HG02973 (cell line): Measurements from ENCODE around the gene EEFSEC.

Experiments
- ATAC-seq: cut with Tn5 transposase; IDR thresholded peaks from one replicate; pipeline ENCODE4 v1.9.1; 2021; ENCODE audit warnings: moderate library complexity; ENCODE audit not compliant: unreplicated experiment

EEFSEC gene

DNA sequence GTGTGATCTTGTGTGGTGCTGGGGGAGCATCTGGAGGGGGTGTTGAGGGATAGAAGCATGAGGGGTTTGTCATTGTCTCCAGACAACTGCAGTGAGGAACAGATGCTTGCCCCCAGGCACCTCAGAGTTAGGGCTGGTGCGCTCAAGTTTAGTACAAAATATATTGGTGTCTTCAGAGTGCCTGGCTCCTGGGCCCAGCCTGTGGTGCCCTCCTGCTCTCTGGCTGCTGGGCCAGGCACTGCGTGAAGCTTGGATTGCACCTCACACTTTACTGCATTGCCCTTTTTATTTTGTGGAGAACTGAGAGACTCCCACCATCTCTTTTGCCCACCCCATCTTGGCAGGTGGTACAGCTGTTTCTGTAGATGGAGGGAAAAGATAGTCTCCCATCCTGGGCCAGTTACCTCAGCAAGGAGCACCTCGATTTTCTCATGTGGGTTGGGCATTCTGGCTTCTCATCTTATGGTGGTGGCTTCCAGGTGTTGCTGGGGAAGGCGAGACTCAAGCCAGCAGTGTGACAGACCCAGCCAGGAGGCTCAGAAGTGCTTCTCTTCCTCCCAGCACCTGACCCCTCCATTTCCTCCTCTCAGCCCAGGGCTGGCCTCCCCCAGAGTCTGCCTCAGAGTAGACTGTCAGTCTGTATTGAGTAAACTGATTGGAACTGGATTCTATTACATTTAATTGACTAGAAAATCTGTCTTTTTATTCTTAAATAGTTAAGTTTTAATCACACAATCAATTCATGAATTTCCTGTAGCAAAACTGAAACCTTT is 173.0 kb downstream of the EEFSEC start:
- no peak for ATAC-seq

DNA sequence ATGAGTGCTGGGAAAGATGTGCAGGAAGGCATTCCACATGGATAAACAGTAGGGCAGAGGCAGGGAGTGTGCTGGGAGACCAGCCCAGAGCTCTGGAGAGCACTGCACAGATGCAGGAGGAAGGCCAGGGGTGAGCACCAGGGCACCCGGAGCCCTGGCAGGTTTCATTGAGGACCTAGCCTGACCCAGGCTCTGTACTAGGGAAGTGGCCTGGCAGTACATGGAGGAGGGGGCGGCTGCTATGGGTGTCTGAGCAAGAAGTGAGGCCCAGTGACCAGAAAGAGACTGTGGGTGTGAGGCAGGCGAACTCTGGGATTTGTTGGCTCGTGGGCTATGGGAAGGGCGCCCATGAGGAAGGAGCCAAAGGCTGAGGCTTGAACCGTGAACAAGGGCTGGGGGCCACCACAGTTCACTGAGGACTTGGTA is 174.3 kb downstream of the EEFSEC start:
- ATAC-seq: no peak

DNA sequence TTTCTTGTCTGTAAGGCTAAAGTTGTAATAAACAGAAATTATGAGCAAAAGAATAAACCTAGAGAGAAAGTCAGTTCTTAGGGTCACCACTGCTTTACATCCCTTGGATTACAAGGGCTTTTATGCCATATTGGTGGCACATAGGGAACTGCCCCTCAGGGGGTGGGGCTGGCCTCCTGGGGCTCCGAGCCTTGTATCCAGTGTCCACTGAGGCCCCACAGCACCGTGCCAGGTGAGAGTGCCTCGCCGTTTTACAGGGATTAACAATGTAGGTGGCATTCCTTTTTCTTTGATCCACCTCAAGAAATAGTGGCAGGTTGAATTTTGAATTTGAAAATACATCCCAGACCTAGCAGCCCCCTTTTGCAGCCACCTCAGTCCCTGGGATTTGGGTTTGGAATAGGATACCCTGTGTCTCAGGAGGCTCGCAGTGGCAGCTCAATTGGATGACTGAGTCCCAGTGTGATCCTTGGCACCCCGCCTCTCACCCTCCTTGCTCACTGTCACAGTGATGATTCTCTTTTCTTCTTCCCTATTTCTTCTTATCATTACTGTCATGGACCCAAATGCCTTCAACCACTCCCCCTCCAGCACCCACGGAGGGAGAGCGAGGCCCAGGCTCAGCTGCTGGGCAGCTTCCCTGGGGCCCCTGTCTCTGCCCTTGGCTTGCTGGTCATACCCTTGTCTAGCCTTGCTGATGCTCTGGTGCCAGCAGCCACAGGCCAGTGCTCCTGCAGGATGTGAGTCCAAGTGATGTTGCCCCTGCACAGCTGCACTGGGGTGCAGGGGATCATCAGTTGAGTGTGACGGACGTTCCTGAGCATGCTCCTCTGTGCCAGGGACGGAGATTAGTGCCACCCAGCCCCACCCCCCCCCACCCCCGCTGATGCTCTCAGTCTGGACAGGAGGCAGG is 175.5 kb downstream of the EEFSEC start:
- no peak for ATAC-seq

DNA sequence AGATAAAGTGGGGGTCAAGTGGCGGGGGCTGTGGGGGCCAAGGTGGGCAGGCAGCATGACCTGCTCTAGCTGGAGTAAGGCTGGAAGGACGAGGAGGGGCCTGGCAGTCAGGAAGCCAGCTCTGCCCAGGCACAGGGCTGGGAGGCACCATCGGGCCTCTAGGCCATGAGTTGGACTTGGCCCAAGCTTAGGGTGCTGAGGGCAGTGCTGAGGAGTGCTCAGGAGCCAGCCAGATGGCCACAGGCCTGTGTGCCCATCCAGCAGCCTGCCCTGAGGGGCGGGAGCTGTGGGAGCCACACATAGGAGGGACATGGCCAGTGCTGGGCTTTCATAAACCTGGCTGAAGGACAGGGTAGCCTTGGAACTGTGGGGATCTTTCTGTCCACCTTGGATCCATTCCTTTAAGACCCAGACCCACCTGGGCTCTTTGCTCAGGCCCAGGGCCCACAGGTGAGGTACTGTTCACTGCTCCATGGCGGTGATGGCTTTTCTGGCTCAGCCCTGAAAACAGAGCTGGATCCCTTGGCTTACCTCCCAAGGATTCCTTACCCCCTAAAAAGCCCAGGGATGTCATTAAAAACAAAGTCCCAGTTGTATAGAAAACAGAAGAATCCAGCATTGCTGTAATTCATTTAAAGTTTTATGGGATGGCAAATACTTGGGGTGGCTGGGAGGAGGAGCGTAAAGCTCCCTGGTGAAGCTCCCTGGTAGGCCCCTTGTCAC is 176.4 kb downstream of the EEFSEC start:
- ATAC-seq: no peak

DNA sequence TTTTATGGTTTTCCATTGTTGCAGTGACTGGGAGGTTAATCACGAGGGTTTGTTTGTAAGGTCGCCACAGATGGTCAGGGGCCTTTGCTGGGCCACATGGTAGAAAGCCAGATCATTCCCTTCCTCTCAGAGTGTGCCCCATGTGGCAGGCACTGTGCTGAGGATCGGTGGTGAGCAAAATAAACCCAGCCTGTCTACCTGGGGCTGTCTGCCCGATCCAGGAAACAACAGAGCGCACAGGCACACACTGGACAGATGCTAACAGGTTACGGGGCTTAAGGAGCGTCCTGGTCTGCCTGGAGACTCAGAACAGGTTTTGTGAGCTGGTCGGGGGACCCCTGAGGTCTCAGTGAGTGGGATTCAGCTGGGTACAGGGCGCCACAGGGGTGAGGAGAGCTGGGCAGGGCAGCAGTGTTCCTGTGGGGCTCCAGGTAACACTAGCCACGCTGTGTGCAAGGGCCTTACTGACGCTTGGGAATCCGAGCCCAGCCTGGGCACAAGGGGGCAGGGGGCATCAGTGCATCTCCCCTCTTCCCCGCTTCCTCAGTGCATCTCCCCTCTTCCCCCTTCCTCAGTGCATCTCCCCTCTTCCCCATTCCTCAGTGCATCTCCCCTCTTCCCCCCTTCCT is 177.0 kb downstream of the EEFSEC start:
- ATAC-seq: no peak

DNA sequence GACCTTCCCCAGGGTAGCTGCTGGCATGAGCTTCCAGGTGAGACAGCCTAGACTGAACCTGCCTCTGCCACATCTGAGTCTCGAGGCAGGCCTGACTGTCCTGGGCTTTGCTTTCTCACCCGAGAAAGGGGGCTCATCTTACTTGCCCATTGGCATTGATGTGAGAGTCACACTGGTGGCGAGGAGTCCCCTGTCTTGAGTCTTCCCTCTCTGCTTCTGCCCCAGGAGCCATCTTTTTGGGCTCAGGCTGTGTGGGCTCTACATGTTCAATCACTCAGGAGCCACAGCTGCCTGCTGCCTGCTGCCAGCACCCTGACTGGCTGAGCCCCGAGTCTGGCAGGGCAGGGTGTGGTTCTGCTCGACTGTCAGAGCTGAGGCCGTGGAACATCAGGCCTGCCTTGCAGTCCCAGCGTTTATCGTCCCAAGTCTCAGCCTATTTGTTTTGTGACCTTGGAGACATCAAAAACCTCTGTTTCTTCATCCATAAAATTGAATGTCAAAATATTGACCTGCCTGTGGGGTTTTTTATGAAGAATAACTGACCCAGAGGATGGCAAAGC is 180.9 kb downstream of the EEFSEC start:
- ATAC-seq: no peak

DNA sequence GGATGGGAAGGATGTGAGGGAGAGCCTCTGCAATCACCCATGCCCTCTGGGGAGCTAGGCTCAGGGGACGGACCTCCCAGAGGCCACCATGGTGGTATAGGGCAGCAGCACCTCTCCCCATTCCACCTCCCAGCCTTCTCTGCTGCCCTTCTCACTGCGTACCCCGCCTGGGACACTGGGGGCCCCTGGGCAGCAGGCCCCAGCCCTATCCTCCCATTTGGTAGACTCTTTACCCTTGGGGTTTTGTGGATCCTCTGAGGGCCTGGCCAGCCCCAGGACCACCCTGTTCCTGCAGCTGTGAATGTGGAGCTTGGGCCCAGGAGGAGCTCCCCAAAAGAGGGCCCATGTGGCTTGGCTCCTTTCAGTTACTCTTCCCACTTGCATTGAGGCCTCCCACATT is 181.5 kb downstream of the EEFSEC start:
- no peak for ATAC-seq

DNA sequence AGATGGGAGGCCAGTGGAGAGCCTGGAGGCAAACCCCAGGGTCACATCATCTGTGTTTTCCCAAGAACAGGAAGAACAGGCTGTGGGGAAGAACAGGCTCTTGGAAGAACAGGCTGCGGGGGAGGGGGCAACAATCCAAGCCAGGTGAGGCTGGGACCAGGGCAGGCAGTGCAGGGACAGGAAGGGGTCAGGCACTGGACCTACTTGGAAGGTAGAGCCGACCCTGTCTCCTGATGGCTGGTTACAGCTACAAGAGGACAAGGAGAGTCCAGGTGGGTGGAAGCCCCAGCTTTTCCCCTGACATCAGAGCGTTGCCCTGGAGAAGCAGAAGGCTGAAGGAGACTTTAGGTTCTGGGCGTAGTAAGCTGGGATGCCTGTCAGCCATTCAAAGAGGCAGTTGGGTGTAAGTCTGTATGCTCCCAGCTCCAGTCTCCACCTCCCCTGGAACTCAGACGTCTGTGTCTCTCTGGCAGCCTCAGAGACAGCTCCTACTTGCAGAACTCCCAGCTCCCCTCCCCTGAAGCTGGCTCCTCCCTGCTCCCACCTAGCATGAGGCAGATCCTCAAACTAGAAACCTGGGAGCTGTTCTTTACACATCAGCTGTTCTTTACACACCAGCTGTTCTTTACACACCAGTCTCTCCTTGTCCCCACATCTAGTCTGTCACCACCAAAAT is 182.5 kb downstream of the EEFSEC start:
- ATAC-seq: no peak

DNA sequence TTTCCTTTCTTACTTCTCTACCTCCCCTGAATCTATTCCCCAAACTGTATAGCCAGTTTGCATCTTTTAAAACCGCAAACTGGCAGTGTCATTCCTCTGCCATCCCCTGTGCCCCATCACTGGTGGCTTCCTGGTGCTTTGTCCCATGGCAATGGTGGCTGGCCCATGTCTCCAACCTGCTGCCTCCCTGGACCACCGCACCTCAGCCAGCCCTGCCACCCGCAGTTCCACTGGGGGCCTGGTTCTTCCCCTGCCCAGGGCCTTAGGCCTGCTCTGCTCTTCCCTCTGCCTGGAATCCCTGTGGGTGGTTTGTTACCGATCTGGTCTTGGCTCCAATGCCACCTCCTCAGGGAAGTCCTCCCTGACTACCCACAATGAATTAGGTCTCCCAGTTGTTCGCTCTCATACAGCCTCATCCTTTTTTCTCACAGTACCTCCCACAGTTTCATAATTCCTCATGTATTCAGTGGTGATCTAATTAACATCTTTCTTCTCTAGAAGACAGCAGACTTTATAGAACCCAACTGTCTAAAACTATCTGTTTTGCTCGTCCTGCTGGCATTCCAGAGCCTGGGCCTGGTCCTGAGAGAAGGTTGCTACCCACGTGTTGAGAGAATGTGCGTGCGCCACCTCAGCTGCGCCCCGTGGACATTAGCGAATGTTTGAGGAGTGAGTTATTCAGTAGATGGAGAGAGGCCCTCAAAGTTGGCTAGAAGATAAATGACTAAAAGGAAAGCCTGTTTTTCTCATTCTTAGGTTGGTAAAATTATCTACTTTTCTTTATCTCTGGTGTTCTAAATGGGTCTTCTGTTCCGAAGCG is 183.3 kb downstream of the EEFSEC start:
- ATAC-seq: no peak

DNA sequence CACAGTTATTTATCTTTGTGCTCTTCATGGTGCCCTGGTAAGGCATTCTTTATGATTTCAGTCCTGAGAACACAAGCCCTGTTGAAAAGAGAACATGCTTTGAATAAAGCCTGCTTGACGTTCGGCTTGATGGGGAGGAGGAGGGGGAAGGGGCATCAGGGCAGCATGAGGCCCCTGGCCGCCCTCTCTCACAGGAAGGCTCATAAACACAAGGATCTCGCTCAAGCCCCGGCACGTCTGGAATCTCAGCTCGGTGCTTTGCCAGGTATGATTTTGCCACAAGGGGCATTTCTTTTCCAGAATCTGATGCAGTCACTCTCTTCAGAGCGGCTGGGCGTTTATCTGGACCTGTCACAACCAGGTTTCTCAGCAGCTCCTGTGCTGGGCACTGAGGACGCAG is 184.0 kb downstream of the EEFSEC start:
- no peak for ATAC-seq

DNA sequence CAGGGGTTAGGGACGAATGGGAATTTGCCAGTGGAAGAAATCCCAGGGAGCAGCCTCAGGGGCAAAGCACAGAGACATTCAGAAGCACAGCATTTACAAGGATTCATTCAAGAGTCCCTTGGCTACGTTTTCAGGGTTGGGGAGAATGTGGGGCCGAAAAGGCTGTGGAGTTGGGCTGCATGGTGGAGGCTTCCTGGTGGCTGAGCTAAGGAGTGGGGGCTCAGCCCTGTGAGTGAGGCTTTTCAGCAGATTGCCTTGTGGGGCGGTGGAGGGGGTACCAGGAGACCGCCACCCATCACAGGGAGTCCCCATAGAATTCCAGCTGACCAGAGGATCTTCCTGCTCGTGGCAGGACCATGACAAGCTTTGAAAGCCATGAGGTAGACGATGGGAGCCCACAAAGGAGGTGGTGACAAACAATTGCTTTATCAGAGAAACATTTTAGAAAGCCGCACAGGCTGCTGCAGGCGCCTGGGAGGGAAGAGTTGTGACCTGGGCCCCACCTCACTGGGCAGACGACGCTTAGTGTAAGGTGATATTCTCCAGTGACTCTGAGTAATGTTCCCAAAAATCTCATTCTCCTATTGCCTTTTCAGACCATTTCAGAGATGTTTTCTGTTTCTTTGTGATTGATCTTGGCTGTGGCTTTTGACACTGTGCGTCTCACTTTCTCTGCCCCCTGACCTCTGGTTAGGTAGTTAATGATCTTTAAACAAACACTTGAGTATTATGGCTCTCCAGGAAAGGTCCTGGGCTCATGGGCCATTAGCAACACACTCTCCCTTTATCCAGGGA is 185.5 kb downstream of the EEFSEC start:
- no peak for ATAC-seq

DNA sequence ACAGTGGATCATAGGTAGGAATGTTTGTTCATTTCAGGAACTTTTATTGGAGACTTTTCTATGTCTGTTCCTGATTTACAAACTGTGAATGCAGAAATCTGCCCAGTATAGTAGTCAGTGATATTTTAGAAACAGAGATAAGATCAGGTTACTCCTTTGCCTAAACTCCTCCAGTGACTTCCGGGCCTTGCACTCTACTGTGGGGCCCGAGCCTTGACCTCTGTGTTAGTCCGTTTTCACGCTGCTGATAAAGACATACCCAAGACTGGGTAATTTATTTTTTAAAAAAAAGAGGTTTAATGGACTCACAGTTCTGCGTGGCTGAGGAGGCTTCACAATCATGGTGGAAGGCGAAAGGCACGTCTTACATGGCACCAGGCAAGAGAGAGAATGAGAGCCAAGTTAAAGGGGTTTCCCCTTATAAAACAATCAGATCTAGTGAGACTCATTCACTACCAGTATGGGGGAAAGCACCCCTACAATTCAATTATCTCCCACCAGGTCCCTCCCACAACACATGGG is 186.3 kb downstream of the EEFSEC start:
- no peak for ATAC-seq

DNA sequence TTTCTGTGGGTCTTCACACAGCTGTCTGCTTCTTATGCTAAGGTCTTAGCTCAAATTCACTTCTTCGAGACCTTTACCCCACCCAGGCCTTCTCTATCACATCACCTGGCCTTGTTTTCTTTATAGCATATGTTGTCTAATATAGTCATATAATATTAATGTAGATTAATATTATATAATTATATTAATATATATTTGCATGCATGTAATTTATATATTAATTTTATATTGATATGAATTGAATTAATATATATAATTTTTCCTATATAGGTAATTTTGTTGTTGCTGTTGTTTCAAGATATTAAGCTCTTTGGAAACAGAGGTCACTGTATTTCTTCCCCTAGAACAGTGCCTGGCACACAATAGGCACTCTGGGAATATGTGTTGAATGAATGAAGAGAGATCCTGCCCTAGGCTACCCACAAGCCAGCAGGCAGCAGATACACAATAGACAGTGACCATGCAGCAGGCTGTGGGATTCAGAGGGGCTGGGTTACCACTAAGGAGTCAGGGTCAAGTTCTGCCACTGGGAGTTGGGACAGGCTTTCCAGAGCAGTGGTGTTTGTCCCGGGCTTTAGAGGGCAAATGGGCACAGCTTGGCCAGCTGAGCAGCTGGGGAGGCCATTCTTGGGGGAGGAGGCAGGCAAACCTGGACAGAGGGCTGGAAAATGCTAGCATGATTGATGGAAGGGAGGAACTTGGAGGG is 187.1 kb downstream of the EEFSEC start:
- ATAC-seq: no peak

DNA sequence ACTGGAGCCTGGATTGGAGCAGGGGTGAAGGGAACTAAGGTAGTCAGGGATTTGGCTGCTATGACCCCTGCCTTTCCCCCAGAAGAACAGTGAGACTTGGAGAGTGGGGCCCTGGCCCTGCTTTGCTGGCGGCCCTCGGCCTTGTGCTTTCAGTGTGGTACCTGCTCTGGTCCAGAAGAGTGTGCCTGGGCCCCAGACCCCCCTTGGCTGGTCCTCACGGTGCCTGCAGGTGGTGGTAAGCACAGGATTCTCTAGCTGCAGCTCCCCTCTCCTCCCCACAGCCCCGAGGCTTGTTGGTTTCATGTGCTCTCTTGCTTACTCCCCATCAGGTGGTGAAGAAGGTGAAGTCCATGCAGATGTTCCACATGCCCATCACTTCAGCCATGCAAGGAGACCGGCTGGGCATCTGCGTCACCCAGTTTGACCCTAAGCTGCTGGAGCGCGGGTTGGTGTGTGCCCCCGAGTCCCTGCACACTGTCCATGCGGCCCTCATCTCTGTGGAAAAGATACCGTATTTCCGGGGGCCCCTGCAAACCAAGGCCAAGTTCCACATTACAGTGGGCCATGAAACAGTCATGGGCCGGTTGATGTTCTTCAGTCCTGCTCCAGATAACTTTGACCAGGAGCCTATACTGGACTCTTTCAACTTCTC is 187.7 kb downstream of the EEFSEC start:
- no peak for ATAC-seq

DNA sequence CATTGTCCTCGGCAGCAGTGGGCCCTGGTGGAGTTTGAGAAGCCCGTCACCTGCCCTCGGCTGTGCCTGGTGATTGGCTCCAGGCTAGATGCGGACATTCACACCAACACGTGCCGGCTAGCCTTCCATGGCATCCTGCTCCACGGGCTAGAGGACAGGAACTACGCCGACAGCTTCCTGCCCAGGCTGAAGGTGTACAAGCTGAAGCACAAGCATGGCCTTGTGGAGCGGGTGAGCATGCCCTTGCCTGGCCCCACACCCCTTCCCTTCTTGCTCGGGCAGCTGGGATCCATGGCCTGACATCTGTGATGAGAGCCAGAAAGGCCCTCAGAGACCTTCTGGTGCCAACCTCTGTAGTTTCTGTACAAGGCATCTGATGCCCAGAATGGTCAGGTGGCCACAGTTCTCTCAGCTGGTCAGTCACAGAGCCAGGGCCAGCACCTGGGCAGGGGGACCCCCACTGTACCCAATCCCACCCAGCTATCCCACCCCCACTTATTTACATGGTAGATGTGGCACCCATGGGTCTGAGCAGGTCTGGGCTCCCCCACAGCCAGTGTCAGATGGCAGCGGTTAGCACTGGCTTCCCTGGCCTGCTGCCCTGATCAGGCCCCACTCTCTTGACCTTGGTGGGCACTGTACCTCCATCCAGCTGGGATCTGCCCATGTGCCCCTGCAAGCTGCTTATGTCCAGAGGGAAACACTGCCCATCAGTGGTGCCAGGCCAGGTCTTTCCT is 188.5 kb downstream of the EEFSEC start:
- ATAC-seq: no peak

DNA sequence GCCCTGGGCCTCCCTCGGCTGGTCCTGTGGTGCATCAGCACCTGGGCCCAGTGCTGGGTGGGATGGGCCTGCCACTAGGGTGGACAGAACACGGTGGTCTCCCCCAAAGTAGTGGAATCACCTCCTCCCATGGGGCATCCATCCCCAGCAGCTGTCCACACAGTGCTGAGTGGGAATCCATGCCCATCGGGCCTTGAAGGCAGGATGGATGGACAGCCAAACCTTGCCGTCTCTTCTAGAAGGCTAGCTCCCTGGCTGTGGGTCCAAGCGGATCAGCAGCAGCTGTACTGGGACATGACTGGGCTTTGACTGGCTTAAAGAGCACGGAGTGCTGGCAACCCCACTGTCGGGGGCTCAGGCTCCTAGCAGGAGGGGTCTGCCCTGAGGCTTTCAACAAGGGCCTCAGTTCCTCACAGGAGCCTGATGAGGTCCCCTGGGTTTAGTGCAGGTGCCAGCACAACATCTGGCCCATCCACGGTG is 189.5 kb downstream of the EEFSEC start:
- no peak for ATAC-seq
